ENCODE measurements around the gene GYPE.
"Not testable (repeated sequence)": the region's sequence is repeated elsewhere in the genome, so short reads cannot be mapped to it uniquely, and the experiment has no call there.

GYPE gene

GRCh38 chr4:143905440-143905839, at the start of gene GYPE:
Gene GYPE (minus strand): TSS chr4:143905559. CDS start chr4:143905507, 52 bp downstream.
- H3K27ac ChIP-seq, result not testable (repeated sequence)

DNA sequence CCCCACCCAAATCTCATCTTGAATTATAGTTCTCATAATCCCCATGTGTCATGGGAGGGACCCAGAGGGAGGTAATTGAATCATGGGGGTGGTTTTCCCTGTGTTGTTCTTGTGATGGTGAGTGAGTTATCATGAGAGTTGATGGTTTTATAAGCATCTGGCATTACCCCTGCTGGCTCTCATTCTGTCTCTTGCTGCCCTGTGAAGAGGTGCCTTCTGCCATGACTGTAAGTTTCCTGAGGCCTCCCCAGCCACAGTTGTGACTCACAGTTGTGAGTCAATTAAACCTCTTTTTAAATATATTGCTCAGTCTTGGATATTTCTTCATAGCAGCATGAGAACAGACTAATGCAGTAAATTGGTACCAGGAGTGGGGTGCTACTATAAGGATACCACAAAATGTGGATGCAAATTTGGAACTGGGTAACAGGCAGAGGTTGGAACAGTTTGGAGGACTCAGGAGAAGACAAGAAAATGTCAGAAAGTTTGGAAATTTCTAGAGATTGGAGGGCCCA, 46.2 kb upstream of the GYPE start:
- H3K27ac ChIP-seq, result not testable (repeated sequence)

DNA sequence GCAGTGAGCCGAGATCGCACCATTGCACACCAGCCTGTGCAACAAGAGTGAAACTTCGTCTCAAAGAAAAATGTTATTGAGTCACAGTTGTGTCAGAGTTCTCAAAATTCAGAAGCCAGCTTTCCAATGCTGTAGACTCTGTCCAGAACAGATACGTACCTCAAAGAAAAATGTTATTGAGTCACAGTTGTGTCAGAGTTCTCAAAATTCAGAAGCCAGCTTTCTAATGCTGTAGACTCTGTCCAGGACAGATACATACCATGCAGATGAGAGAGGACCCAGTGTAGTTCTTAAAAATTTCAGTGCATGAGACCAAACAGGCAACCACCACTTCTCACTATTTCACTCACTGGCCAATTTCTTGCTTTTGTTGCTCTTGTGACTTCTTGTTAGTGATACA, 45.6 kb upstream of the GYPE start:
- not testable (repeated sequence) for H3K27ac ChIP-seq

- not testable (repeated sequence) for H3K27ac ChIP-seq
Measured at GRCh38 chr4:143950185-143950584, 44.8 kb upstream of the GYPE start.

DNA sequence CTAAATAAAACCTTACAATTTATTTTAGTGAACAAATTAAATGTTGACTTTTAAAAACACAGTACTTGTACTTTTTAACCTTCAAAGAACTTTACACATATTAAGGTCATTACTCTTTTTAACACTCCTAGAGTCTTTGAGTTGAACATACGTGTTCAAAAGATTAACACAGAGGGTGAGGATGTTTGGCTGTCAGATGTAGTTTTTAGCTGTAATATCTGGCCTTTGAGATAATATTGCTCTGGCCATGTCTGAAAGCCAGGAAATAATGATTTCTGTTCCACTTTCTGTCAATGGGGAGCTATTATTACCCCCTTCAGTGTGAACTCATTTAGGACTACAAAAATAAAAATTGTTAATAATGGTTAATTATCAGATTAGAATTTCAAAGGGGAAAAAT, 42.1 kb upstream of the GYPE start:
- not testable (repeated sequence) for H3K27ac ChIP-seq

GRCh38 chr4:143940708-143941107, 35.3 kb upstream of the GYPE start:
- not testable (repeated sequence) for H3K27ac ChIP-seq

DNA sequence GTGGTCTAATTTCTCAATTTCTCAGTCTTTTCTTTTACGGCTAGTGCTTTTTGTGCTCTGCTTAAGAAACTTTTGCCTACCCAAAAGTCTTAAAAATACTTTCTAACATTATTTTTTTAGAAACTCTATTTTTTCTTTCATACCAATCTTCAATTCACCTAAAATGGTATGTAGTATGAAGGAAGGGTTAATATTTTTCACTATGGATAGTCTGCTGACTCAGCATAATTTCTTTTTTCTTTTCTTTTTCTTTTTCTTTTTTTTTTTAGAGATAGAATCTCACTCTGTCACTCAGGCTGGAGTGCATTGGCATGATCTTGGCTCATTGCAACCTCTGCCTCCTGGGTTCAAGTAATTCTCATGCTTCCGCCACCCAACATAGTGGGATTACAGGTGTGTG, 34.2 kb upstream of the GYPE start:
- TF ChIP-seq, protein P1, sequence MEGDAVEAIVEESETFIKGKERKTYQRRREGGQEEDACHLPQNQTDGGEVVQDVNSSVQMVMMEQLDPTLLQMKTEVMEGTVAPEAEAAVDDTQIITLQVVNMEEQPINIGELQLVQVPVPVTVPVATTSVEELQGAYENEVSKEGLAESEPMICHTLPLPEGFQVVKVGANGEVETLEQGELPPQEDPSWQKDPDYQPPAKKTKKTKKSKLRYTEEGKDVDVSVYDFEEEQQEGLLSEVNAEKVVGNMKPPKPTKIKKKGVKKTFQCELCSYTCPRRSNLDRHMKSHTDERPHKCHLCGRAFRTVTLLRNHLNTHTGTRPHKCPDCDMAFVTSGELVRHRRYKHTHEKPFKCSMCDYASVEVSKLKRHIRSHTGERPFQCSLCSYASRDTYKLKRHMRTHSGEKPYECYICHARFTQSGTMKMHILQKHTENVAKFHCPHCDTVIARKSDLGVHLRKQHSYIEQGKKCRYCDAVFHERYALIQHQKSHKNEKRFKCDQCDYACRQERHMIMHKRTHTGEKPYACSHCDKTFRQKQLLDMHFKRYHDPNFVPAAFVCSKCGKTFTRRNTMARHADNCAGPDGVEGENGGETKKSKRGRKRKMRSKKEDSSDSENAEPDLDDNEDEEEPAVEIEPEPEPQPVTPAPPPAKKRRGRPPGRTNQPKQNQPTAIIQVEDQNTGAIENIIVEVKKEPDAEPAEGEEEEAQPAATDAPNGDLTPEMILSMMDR (conservative IDR thresholded peaks at IDR 0.05), result no peak
- no peak overlapping the region for H3K27ac ChIP-seq

DNA sequence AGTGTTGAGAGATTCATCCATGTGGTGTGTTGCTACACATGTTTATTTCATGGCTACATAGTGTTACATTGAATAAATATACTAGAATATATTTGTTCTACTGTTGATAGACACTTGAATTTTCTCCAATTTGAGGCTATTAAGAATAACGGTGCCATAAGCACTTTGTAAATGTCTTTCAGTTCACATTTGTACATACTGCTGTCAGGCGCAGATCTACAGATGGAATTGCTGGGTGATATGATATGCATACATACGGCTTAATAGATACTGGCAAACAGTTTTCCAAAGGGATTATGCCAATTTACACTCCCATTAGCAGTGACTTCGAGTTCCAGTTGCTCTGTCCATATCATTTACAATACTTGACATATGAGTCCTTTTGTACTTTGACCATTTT, 33.5 kb upstream of the GYPE start:
- not testable (repeated sequence) for H3K27ac ChIP-seq

DNA sequence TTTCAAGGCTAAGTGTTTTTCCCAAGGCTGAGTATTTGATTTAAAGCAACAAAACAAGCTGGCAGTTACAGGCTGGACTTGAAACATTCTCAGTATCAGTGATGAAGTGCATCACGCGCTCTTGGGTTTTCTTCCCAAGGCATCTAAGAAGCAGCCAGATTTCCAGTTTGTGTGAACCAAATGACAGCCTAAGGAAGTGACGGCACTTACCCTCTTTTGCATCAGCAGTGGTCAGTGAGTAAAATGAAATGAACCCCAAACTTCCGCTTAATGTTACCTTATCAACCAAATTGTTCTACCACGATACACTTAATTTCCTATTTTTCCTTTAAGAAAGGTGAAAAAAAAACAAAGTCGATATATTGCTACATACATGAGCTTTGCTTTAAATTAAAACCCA, 15.8 kb upstream of the GYPE start:
- TF ChIP-seq, protein P1 (conservative IDR thresholded peaks at IDR 0.05), result no peak
- H3K27ac ChIP-seq, result no peak overlapping the region

DNA sequence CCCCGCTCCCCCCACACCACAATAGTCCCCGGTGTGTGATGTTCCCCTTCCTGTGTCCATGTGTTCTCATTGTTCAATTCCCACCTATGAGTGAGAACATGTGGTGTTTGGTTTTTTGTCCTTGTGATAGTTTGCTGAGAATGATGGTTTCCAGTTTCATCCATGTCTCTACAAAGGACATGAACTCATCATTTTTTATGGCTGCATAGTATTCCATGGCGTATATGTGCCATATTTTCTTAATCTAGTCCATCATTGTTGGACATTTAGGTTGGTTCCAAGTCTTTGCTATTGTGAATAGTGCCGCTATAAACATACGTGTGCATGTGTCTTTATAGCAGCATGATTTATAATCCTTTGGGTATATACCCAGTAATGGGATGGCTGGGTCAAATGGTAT, 11.1 kb upstream of the GYPE start:
- not testable (repeated sequence) for H3K27ac ChIP-seq

GRCh38 chr4:143912478-143912877, 7.1 kb upstream of the GYPE start:
- H3K27ac ChIP-seq, result not testable (repeated sequence)

DNA sequence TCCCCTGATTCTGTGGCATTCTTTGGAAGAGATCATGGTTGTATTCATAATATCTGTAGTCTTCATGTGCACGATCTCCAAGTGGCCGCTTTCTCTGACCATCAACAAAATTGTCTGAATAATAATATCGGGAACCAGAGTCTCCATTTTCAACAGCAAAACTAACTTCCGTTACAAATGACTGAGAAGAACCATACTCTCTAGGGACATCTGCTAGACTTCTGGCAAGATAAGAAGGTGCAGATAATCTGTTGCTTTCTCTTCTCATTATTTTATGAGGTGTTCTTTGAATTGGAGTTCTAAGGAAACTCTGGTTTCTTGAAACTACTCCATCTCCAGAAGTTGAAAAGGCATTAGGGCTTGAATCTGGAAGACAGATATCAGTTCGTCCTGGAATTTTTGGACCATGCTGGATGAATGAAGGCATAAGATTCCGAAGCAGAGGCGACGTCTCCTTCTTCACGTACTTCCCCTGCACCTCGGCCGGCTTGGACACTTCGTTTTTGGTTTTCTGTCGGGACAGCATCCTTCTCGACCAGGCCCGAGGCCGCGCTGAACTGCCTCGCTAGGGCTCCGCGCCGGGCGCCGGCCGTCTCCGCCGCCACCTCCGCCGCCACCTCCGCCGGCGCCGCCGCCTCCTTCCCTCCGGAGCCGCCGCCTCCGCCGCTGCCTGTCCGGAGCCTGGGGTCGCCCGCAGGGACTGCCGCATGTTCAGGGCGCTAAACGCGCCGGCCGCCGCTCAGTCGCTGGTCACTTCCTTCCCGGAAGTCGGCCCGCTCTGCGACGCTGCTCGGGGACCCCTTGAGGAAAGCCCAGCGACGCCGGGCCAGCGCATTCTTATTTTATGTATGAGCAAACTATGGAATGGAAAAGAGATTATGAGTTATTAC, 6.4 kb upstream of the GYPE start:
- H3K27ac ChIP-seq, result not testable (repeated sequence)

- H3K27ac ChIP-seq, result not testable (repeated sequence)
Measured at GRCh38 chr4:143910906-143911305, 5.5 kb upstream of the GYPE start.

DNA sequence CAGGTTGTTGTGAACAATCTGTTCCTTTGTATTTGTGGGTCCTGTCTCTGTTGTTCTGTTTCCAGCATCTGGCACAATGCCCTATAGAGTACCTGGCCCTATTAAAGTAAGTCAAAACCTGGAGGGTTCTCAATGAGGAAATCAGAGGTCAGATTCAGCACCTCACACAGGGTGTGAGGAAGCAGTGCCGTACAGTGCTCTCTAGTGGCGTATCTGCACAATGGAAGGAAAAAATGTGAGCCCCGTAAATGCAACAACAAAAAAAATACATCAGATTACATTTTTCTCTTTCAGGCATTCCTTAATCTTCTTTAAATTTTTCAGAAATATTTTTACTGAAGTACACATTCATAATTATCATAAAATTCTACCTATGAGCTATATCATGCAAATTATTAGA, 2.5 kb upstream of the GYPE start:
- TF ChIP-seq, protein P1 (conservative IDR thresholded peaks at IDR 0.05), result peak; percentile 74
- not testable (repeated sequence) for H3K27ac ChIP-seq
